ENCODE results near the gene KCNF1. TPM values are rescaled to one million over a fixed set of nuclear protein-coding genes. Genes with fewer than 3 reads are reported as not detected.

Gene KCNF1
- total and polyA plus RNA-seq, 2 of the 8 experiments (the other 6 are each of a cell fraction or from before 2014, with no cell fraction given), result 0.48 to 1.5 TPM

DNA sequence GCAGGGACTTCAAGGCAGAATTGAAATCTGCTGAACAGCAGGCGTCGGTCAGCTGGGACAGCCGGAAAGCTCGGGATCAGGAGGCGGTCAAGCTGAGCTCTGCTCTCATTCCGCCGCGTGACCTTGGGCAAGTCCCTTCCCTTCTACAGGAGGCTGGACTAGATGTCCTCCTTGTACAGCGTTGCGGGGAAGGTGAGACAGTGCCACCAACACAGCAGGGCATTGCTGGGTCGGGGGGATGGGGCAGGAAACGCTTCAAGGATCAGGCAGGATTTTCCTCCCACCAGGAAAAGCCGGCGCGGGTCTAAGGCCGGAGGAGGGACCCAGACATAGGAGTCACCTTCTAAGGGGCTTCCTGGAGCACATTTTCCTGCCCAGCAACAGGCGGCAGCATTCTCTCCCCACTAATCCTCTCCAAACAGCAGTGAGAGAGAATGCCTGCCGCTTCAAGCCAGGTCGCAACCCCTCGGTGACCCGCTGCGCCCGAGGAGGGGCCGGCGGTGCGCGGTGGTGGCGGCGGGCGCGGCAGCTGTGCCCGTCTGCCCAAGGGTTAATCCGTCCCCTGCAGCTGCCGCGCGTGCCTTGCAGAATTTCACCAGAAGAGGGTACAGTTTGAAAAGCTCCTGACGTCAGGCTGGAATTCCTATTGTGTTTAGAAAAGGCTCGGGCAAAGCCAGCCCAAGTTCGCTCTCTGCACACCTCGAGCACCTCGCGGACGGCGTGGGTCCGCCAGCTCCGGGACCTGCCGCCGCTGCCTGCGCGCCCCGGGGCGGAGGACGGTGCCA, at the start of gene KCNF1 (continued):
- TF ChIP-seq POLR2AphosphoS5 (IDR thresholded peaks at IDR 0.05; ENCODE audit: low read depth, low read length) (no peak), SIX5 (IDR thresholded peaks at IDR 0.05; ENCODE audit: low read depth, low read length) (no peak), KDM4A (IDR thresholded peaks at IDR 0.05; ENCODE audit: low read depth, low read length, severe bottlenecking) (peak; percentile 80), RFX5 (IDR thresholded peaks at IDR 0.05; ENCODE audit: borderline replicate concordance, low read depth, low read length) (peak; percentile 82), TEAD4 (IDR thresholded peaks at IDR 0.05; ENCODE audit: low read depth, low read length) (peak; percentile 1; the same call in 1 of the 2 replicates), RXRA (IDR thresholded peaks at IDR 0.05; ENCODE audit: insufficient read depth, low read depth, low read length) (no peak), CBX5 (IDR thresholded peaks at IDR 0.05; ENCODE audit: low read depth, low read length) (no peak), CEBPB (IDR thresholded peaks at IDR 0.05; ENCODE audit: low read depth, low read length) (no peak), SIRT6 (IDR thresholded peaks at IDR 0.05; ENCODE audit: low read length) (no peak), TAF7 (optimal IDR thresholded peaks at IDR 0.05; ENCODE audit: borderline replicate concordance, low read depth, low read length) (no peak), GABPA (IDR thresholded peaks at IDR 0.05; ENCODE audit: borderline replicate concordance, insufficient read depth, low read length) (no peak), BCL11A (IDR thresholded peaks at IDR 0.05; ENCODE audit: low read depth in 2 of 2, low read length in 2 of 2) (no peak), CHD2 (IDR thresholded peaks at IDR 0.05; ENCODE audit: low read length) (no peak), CREB1 (IDR thresholded peaks at IDR 0.05) (peak; percentile 50), FOSL1 (IDR thresholded peaks at IDR 0.05; ENCODE audit: insufficient read depth, low read depth, low read length) (no peak), PHF8 (conservative IDR thresholded peaks at IDR 0.05; ENCODE audit: low read depth, low read length) (no peak), CTBP2 (IDR thresholded peaks at IDR 0.05; ENCODE audit: borderline replicate concordance, insufficient read depth, insufficient read length, low read length) (no peak), RAD21 (IDR thresholded peaks at IDR 0.05 in 1 of 2, conservative IDR thresholded peaks at IDR 0.05 in 1 of 2; ENCODE audit: low read depth in 2 of 2, low read length in 2 of 2) (peak; percentile 36 to 39), NANOG (IDR thresholded peaks at IDR 0.05; ENCODE audit: insufficient read depth, low read depth, low read length, poor library complexity, severe bottlenecking) (no peak), POLR2A (IDR thresholded peaks at IDR 0.05; ENCODE audit: control extremely low read depth in 1 of 2, low read depth in 2 of 2, low read length in 2 of 2) (no peak), TAF1 (IDR thresholded peaks at IDR 0.05; ENCODE audit: low read depth, low read length) (no peak), BACH1 (IDR thresholded peaks at IDR 0.05; ENCODE audit: low read length) (no peak)
- TF ChIP-seq, protein P1, sequence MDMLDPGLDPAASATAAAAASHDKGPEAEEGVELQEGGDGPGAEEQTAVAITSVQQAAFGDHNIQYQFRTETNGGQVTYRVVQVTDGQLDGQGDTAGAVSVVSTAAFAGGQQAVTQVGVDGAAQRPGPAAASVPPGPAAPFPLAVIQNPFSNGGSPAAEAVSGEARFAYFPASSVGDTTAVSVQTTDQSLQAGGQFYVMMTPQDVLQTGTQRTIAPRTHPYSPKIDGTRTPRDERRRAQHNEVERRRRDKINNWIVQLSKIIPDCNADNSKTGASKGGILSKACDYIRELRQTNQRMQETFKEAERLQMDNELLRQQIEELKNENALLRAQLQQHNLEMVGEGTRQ (IDR thresholded peaks at IDR 0.05; ENCODE audit: low read length), result no peak
- TF ChIP-seq, protein P2, sequence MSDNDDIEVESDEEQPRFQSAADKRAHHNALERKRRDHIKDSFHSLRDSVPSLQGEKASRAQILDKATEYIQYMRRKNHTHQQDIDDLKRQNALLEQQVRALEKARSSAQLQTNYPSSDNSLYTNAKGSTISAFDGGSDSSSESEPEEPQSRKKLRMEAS (IDR thresholded peaks at IDR 0.05), result 0 out of 2 replicates have a peak, but pooled peaks have one; percentile 22
